ENCODE results near the gene CFAP410.
"Not testable (repeated sequence)": the region's sequence is repeated elsewhere in the genome, so short reads cannot be mapped to it uniquely, and the experiment has no call there.

The CFAP410 gene

DNA sequence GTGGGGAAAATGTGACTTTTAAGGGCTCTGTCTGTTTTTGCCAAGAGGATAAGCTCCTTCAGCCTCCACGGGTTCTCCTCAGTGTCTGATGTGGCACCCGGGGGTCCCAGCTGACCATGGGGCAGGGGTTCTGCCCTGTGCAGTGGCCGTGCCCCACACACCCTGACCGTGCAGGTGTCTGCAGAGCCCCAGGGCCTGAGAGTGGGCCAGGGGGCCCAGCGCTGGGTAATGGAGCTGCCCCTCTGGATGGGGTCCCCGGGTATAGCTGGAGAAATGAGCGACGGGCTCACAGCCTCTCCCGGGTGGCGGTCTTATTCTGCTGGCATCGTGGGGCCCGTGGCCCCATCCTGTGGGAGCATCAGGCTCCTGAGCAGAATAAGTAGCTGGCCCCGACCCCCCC lies 42.3 kb downstream of the CFAP410 start:
- DNase-seq: no peak

DNA sequence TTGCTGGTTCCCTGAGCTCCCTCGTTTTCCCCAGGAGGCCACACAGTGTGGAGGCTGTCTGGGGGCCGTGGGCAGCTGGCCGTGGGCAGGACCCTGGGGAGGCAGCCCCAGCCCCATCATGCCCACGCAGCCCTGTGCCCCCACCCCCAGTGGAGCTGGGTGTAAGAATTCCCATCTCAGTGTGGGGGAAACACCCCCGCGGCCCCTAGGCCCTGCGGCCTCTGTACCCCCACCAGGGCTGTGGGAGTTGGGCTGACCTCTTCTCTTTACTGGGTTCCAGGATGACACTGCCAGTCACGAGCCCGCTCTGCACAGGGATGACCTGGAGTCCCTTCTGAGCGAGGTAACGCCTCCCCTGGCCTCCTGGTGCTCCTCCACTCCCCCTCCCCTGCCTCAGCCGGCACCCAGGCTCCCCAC lies 43.1 kb downstream of the CFAP410 start:
- DNase-seq: no peak

DNA sequence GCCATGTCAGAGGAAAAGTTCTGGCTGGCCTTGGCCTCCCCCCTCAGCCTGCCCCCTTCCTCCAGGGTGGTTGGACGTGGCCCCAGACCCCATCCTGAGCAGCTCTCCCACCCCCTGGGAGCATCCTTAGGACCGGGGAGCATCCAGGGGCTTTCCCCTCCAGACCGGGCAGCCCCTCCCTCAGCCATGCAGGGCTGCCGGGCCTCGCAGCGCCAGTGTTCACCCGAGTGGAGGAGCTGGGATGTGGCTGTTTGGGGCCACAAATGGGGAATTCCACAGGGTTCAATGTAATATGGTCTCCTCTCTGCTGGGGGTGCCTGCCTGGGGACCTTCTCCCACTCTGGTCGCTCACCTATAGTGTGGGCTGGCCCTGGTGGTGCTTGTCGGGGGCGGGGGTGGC lies 43.5 kb downstream of the CFAP410 start:
- DNase-seq: no peak

DNA sequence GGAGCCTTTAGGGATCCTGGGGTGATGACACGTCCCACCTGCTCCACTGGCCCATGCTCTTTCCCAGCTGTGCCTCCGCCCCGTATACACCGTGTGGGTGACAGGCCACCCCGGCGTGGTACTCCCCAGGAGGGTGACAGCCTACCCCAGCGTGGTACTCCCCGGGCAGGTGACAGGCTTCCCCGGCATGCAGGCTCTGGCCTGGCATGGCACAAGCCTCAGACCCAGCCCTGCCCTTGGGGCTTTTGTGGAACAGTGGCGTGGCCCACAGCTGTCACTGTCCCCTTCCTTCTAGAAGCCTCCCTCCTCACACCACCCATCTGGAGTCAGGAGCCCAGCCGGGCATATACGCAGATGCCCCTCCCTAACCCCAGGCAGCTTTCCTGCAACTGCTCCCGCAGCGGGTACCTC lies 44.0 kb downstream of the CFAP410 start:
- no peak for DNase-seq

DNA sequence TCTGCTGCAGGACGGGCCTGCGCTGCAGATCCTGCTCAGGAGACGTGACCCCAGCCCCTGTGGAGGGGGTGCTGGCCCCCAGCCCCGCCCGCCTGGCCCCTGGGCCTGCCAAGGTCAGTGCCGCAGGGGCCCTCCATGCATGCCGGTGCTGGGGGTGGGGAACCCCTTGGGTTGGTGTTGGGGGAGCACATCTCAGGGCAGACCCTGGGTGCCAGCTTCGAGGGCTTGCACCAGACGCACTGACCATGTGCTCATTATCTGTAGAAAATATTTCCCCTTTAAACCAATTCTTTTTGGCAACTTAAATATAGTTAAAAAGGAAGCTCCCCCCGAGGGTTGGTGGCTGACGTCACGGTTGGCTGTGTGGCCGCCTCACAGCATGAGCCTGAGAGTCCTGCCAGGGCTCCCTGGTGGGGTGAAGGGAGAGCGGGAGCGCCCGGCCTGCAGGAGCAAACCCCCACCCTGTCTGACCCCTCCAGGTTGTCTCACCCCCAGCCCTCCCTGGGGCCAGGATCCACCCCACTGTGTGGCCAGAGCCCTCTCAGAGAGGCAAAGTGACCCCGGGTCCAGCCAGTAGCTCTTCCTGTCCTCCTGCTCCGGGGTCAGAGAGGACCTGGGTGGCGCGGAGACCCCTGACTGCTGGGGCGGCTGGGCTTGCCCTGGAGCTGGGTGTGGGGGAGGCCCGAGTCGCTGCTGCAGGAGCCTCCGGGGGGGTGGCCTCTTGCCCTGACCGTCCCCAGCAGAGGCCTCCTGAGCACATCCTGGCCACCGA lies 44.6 kb downstream of the CFAP410 start:
- DNase-seq: no peak

DNA sequence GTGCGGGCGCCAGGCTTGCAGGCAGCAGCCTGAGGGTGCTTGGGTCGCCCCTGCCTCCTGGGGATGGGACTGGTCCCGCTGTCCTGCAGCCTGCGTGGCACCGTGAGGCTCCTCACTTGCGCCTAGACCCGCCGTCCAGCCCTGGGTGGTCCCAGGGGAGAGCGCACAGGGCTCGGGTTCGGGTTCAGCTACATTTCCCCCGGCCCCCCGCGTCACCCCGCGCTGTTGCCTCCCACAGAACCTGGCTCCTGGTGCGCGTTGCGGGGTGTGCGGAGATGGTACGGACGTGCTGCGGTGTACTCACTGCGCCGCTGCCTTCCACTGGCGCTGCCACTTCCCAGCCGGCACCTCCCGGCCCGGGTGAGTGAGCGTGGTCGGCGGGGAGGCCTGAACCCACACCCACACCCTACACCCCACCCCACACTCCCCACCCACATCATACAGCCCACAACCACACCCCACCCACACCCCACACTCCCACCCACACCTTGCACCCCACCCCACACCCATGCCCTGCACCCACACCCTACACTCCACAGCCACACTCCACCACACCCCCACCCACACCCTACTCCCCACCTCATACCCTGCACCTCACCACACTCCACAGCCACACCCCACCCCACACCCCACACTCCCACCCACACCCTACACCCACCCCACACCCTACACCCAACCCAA lies 45.5 kb downstream of the CFAP410 start:
- DNase-seq: no peak

DNA sequence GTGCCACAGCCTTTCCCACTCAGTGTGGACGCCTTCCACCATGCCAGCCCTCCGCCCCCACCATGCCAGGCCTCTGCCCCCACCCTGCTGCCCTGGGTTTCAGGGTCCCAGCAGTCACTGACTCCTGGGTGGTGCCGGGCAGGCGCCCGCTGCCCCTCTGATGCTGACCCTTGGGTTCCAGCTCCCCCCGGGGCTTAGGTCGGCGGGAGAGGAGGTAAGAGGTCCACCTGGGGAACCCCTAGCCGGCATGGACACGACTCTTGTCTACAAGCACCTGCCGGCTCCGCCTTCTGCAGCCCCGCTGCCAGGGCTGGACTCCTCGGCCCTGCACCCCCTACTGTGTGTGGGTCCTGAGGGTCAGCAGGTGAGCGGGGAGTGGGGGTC lies 46.4 kb downstream of the CFAP410 start:
- DNase-seq: no peak

DNA sequence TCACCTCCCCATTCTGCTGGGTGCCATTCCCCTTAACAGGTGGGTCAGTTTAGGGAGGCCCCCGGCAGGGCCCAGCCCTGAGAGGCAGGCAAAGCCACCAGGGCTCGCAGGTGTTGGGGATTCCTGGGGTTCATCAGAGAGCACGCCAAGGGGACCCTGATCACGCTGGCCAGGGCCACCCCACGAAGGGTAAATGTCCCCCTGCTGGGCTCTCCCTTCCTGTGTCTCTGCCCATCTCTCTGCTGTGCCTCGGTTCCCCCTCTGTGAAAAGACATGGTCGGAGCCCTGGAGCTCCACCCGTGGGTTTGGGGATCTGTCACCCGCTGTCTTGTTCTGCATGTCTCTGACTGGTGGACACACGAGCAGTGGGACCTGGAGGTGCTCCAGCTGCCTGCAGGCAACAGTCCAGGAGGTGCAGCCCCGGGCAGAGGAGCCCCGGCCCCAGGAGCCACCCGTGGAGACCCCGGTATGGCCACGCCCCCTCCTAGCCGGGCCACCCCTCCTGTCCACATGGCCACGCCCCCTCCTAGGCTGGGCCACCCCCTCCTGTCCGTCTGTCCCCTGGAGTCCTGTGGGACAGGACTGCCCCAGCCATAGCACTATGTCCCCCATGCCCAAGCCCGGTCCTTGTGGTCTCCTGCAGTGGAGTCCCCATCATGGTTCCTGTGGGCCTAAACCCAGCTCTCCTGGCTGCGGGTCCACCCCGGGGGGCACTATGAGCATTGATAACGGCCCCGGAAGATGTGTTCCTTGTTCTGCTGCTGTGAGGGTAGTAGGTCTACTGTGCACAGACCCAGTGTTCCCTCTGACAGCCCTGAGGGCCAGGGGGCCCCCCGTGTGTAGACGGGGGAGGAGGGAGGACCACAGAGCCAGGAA lies 47.0 kb downstream of the CFAP410 start:
- no peak for DNase-seq

DNA sequence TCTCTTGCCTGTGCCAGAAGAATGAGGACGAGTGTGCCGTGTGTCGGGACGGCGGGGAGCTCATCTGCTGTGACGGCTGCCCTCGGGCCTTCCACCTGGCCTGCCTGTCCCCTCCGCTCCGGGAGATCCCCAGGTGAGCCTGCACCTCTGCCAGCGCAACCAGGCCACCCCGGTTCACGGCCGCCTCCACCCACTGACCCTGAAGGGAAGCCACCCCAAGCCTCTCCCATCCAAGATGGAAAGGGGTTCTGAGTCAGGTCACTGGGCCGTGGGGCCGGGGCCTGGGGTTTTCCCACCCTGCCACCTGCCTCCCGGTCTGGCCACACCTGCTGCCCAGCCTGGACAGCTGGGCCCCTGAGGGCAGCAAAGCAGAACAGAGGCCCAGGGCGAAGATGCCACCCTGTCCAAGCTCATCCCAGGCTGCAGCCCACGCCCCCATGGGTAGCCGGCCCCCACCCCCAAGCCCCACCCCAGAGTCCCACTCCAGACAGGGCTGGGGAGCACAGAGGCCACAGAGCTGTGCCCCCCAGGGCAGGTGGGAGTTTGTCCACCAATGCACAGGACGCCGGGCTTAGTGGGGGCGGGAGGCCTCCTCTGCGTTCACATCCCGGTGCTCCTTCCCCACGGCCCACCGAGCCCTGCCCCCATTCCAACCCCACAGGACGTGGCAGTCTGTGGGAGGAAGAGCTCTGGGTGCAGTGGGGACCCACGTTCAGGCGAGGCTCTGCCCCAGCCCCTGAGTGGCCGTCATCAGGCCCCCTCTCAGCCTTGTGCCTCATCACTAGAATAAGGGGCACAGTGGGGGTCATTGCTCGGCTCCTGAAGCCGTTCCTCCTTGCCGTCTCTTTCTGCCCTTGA lies 47.9 kb downstream of the CFAP410 start:
- no peak for DNase-seq

DNA sequence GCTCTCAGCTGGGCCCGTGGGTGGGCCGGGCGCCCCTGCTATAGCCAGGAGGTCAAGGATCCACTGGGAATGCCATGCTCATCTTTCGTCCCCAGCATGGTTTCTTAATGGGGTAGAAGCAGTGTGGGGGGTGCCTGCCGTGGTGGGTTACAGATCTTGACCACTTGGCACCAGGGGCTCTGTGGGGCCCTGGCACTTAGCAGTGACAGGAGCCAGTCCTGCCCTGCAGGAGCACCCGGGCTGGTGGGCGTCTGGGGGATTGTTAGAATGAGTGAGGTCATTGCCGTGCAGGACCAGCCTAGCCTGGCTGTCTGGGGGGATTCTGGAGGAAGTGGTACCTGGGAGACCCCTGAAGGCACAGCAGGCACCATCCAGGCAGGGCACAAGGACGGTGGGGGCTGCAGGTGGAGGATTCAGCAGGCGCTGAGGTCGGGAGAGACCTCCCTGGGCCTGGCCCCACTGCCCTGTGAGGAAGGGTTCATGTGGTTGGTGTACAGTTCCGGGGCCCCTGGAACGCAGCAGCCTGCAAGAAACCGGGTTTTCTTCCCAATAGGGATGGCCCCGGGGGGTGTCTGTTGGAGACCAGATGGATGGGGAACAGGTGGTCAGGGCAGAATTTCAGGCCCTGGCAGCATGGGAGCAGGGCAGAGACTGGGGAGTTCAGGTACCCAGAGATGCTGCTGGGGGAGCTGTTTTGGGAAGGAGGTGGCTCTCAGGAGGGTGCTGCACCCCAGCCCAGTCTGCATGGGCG lies 48.7 kb downstream of the CFAP410 start:
- no peak for DNase-seq

DNA sequence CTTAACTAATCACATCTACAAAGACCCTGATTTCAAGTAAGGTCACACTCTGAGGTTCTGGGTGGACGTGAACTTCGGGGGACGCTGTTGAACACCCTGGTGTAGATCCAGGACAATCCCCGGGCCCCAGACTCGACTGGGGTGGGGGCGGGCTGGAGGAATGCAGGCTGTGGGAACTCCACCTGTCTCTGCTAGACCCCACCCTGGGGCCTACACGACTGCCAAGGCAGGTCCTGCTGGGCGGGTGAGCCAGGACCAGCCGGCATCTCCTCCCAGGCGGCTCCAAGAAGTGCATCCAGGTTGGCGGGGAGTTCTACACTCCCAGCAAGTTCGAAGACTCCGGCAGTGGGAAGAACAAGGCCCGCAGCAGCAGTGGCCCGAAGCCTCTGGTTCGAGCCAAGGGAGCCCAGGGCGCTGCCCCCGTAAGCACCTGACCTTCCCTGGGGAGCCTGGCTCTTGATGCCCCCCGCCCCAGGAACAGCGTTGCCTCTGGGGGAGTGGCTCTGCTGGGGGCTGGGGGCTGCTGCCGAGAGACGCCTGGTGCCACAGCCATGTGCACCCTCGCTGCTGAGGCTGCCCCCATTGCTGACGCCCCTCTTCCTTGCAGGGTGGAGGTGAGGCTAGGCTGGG lies 49.7 kb downstream of the CFAP410 start:
- DNase-seq: no peak

DNA sequence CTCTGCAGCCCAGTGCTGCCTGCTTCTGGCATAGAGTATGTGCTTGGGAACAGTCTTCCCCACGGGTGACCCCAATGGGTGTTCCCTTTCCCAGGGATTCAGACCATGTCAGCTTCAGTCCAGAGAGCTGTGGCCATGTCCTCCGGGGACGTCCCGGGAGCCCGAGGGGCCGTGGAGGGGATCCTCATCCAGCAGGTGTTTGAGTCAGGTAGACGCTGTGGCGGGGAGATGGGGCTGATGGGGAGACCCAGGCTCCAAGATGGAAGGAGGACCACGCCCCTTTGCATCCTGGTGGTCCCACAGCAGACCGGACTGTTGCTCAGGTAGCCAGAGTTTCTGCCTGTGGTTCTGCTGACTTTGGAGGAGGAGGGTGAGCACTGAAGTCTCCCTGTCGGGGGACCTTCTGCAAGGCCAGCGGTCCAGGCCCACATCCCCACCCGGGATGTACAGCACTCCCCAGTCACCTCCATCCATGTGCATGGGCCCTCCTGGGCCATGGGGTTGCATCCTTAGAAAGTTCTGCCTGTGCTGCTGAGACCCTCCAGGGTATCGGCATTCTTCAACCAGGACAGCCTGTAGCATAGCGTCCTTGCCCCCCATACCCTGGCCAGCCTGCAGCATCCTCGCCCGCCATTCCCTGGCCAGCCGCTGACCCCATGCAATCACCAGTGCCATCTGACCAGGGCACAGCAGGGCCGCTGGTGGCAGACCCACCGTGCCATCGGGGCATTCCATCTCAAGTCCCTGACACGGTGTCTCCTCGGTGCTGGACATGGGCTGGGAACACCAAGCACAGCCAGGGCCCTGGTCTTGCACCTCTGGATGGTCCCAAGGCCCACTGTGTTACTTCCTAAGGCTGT lies 50.7 kb downstream of the CFAP410 start:
- DNase-seq: no peak

DNA sequence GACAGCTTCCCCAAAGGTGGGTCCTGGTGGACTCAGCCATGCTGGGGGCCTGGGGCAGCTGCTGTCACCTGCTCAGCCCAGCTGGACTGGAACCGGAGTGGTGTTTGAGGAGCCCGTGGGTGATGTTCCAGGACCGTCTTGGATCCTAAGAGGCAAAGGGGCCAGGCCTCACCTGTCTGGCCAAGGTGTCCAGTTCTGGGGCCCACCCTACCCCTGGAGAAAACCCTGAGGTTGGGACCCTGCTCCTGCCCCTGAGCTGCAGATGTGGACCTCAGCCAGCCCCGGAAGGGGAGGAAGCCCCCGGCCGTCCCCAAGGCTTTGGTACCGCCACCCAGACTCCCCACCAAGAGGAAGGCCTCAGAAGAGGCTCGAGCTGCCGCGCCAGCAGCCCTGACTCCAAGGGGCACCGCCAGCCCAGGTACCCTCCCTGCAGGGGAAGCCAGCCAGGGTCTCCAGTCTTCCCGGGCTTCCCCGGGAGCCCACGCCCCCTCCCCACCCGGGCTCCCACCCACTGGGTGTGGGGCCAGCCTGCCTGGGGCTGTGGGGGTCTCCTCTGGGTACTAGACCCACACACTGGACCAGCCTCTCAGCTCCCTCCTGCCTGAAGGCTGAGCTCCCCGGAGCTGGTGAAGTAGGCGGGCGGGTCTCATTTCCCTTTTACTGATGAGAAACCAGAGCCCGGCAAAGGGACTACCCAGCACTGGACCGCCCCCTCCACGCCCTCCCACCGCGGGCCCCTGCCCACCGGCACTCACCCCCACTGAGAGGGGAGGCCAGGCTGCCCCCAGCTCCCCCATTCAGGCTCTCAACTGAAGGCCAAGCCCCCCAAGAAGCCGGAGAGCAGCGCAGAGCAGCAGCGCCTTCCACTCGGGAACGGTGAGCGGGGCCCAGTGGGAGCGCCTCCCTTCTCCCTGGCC lies 52.2 kb downstream of the CFAP410 start:
- no peak for DNase-seq

DNA sequence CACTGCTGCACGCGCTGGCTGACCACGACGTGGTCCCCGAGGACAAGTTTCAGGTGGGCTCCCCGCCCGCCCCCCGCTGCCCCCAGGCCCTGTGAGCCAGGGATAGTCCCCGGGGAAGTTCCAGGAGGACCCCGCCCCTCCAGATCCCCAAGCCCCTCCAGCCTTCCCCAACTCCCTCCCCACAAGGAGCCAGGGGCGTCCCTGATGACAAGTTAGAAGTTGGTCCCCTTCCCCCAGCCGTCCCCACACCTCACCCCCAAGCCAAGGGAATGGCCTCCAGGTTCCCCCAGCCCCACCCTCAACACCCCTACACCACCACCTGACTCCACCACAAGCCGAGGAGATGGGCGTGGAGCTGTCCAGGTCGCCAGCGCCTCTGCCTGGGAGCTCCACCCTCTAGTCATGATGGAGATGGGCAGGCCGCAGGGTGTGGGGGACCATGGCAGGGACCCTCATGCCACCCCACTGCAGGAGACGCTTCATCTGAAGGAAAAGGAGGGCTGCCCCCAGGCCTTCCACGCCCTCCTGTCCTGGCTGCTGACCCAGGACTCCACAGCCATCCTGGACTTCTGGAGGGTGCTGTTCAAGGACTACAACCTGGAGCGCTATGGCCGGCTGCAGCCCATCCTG lies 53.0 kb downstream of the CFAP410 start:
- no peak for DNase-seq

DNA sequence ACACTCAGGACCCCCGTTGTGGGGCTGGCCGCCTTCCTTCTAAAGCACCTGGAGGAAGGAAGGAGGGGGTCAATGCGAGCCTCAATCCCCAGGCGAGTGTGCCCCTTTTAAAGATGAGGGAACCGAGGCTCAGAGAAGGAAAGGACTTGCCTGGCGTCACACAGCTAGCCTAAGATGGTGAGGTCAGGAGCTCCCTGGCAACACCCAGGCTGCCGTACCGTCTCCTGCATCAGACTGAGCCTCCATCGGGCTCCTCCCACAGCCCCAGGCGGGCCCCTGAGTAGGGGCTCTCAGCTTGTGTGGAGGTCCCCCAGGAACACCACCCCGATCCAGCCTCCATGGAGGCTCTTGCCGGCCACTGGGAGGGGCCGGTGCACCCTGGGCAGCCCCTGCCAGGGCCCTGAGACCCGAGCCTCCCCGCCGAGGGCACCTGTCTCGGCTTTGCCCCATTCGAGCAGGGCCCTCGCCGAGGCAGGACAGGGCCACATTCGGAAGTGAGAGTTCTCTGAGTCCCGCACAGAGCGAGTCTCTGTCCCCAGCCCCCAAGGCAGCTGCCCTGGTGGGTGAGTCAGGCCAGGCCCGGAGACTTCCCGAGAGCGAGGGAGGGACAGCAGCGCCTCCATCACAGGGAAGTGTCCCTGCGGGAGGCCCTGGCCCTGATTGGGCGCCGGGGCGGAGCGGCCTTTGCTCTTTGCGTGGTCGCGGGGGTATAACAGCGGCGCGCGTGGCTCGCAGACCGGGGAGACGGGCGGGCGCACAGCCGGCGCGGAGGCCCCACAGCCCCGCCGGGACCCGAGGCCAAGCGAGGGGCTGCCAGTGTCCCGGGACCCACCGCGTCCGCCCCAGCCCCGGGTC lies 53.8 kb downstream of the CFAP410 start, which contains the start of gene AIRE:
Gene AIRE (plus strand): TSS at position 739 of the 855 bp plus-strand sequence. CDS start 131 bp downstream, outside the sequence.
- DNase-seq: no peak

DNA sequence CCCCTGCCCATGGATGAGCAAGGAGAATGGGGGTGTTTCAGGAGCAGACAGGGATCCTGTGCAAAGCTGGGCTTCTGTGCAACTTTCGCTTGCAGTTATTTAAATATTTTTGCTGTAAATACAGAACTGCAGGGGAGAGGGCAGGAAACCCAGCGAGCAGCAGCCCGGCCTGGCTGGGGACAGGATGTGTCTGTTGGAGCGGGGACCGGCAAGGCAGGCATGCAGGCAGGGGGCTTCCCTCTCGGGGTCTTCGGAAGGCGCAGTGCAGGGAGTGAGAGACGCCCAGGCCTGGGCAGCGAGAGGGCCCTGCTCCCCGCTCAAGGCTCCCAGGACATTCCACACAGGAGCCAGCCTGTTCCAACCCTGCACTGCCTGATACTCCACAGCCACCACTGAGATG lies 55.2 kb downstream of the CFAP410 start:
- DNase-seq: no peak

DNA sequence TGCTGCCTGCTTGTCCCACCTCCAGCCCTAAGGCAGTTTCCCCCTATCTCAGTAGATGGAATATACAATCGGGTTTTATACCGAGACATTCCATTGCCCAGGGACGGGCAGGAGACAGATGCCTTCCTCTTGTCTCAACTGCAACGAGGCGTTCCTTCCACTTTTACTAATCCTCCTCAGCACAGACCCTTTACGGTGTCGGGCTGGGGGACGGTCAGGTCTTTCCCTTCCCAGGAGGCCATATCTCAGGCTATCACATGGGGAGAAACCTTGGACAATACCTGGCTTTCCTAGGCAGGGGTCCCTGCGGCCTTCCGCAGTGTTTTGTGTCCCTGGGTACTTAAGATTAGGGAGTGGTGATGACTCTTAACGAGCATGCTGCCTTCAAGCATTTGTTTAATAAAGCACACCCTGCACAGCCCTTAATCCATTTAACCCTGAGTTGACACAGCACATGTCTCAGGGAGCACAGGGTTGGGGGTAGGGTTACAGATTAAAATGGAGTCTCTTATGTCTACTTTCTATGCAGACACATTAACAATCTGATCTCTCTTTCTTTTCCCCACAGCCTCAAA lies 55.9 kb downstream of the CFAP410 start:
- DNase-seq: not testable (repeated sequence)
